ENCODE measurements around the gene RMND1. TPM values are rescaled to one million over a fixed set of nuclear protein-coding genes. Genes with fewer than 3 reads are reported as not detected.

Gene RMND1
- total and polyA plus RNA-seq, 7 experiments from 2014 or later = 7.6 to 21.5 (median 15.3) TPM

GRCh38 chr6:151393410-151393809 lies 58.5 kb downstream of the RMND1 start:
- H3K4me1 ChIP-seq (ENCODE audit: control insufficient read depth in 2 of 2, insufficient read depth in 2 of 2, low read length in 2 of 2) = peaks cover 53 to 54% of the 10 kb centered on the region in 2 donors
- peaks cover 52 to 77% (median 71%) of the 10 kb centered on the region in 7 donors for H3K4me1 Mint-ChIP-seq
- H3K27ac ChIP-seq (ENCODE audit: low read depth, low read length) = peak overlapping the region; percentile 96

GRCh38 chr6:151392427-151392826 lies 59.5 kb downstream of the RMND1 start:
- no peaks in the 10 kb centered on the region for H3K9me3 ChIP-seq (ENCODE audit: control insufficient read depth in 2 of 3, low read length in 3 of 3)
- peaks cover 0 to 4% (median 0%) of the 10 kb centered on the region in 5 donors for H3K27me3 Mint-ChIP-seq
- ATAC-seq (no peak), DNase-seq (no peak)
- CTCF ChIA-PET = interaction anchor here (1.6 kb wide), 1 partner anchor 59 kb away, joined by 3 read pairs; the partner anchor contains the start of gene RMND1
- H3K4me3 ChIP-seq (ENCODE audit: low read length) = peak overlapping the region; percentile 52
- H3K36me3 Mint-ChIP-seq = peaks cover 0 to 16% (median 4%) of the 10 kb centered on the region in 5 donors
- peak overlapping the region; percentile 90 to 100 (median 98) for H3K27ac Mint-ChIP-seq
- peaks cover 0 to 5% (median 0%) of the 10 kb centered on the region in 11 donors for H3K9me3 Mint-ChIP-seq
- POLR2A ChIA-PET = interaction anchor here (0.6 to 2.3 kb wide), 5 partner anchors 13 to 39 kb away, joined by 3 to 10 read pairs (median 4); no protein-coding TSS in a partner anchor
- peak overlapping the region; percentile 96 for H3K27ac ChIP-seq (ENCODE audit: low read depth, low read length)
- intact Hi-C loops (cut with micrococcal nuclease) = loop anchor here (1.0 to 10.0 kb wide), 8 partner anchors 14 to 1825 kb away; partner anchors contain the start of genes GINM1 (in 2 of the 2), MTRF1L (in 2 of the 2) and KATNA1 (in 1 of the 2)
- H3K36me3 ChIP-seq (ENCODE audit: control insufficient read depth in 2 of 3, insufficient read depth in 3 of 3, low read length in 3 of 3) = peaks cover 0 to 7% (median 0%) of the 10 kb centered on the region in 3 experiments
- peaks cover 47 to 77% (median 71%) of the 10 kb centered on the region in 7 donors for H3K4me1 Mint-ChIP-seq
- H3K4me3 Mint-ChIP-seq = peak overlapping the region; percentile 92 to 99 (median 98)
- no peaks in the 10 kb centered on the region for H3K27me3 ChIP-seq (ENCODE audit: control insufficient read depth in 2 of 2, insufficient read depth in 2 of 2, low read length in 2 of 2)
- H3K4me1 ChIP-seq (ENCODE audit: control insufficient read depth in 2 of 2, insufficient read depth in 2 of 2, low read length in 2 of 2) = peaks cover 53 to 56% of the 10 kb centered on the region in 2 donors

More at GRCh38 chr6:151393410-151393809, 58.5 kb downstream of the RMND1 start:
- CTCF ChIA-PET = interaction anchor here (0.9 to 1.6 kb wide), 2 partner anchors 17 to 58 kb away, joined by 3 read pairs; partner anchors contain the start of gene RMND1
- peak overlapping the region in 9 of 10 donors; percentile 95 to 99 (median 98) for H3K4me3 Mint-ChIP-seq
- POLR2A ChIA-PET = interaction anchor here (0.7 to 2.3 kb wide), 6 partner anchors 12 to 58 kb away, joined by 3 to 10 read pairs (median 4); partner anchors contain the start of gene RMND1
- H3K36me3 ChIP-seq (ENCODE audit: control insufficient read depth in 2 of 3, insufficient read depth in 3 of 3, low read length in 3 of 3) = peaks cover 0 to 7% (median 5%) of the 10 kb centered on the region in 3 experiments
- H3K4me3 ChIP-seq (ENCODE audit: low read length) = peak overlapping the region; percentile 3
- intact Hi-C loops (cut with micrococcal nuclease) = loop anchor here (2.0 to 10.0 kb wide), 6 partner anchors 13 to 1826 kb away; partner anchors contain the start of genes GINM1 (in 2 of the 2), MTRF1L (in 2 of the 2) and KATNA1 (in 1 of the 2)
- H3K27ac Mint-ChIP-seq = peak overlapping the region in 8 of 9 donors; percentile 65 to 100 (median 98)
- DNase-seq (no peak), ATAC-seq (no peak)
- no peaks in the 10 kb centered on the region for H3K9me3 ChIP-seq (ENCODE audit: control insufficient read depth in 2 of 3, low read length in 3 of 3)
- H3K36me3 Mint-ChIP-seq = peaks cover 0 to 18% (median 9%) of the 10 kb centered on the region in 5 donors
- H3K27me3 Mint-ChIP-seq = peaks cover 0 to 4% (median 0%) of the 10 kb centered on the region in 5 donors
- H3K27me3 ChIP-seq (ENCODE audit: control insufficient read depth in 2 of 2, insufficient read depth in 2 of 2, low read length in 2 of 2) = no peaks in the 10 kb centered on the region
- H3K9me3 Mint-ChIP-seq = peaks cover 0 to 5% (median 0%) of the 10 kb centered on the region in 11 donors

GRCh38 chr6:151391471-151392413 lies 60.2 kb downstream of the RMND1 start, which contains the start of gene ZBTB2:
Gene ZBTB2, minus strand, starts transcription at chr6:151391559. Its CDS starts 17,922 bp downstream, at chr6:151373637.
- peaks cover 44 to 76% (median 71%) of the 10 kb centered on the region in 7 donors for H3K4me1 Mint-ChIP-seq
- ATAC-seq (no peak), DNase-seq (peak; percentile 51 to 79 (median 67))
- Histone ChIP-seq H3K4me3 (ENCODE audit: low read length) (peak within 1 kb of the TSS; percentile 57), H3K36me3 (ENCODE audit: control insufficient read depth in 2 of 3, insufficient read depth in 3 of 3, low read length in 3 of 3) (peaks cover 0 to 7% (median 0%) of the 10 kb centered on the region in 3 experiments), H3K4me1 (ENCODE audit: control insufficient read depth in 2 of 2, insufficient read depth in 2 of 2, low read length in 2 of 2) (peaks cover 53% of the 10 kb centered on the region in 2 donors), H3K27ac (ENCODE audit: low read depth, low read length) (peak within 1 kb of the TSS; percentile 96), H3K27me3 (ENCODE audit: control insufficient read depth in 2 of 2, insufficient read depth in 2 of 2, low read length in 2 of 2) (no peaks in the 10 kb centered on the region), H3K9me3 (ENCODE audit: control insufficient read depth in 2 of 3, low read length in 3 of 3) (no peaks in the 10 kb centered on the region)
- intact Hi-C loops (cut with micrococcal nuclease) = loop anchor here (1.0 to 10.0 kb wide), 10 partner anchors 15 to 1824 kb away; partner anchors contain the start of genes FBXO5 (in 2 of the 2), GINM1 (in 2 of the 2), MTRF1L (in 2 of the 2) and KATNA1 (in 1 of the 2)
- peaks cover 0 to 5% (median 0%) of the 10 kb centered on the region in 11 donors for H3K9me3 Mint-ChIP-seq
- H3K27ac Mint-ChIP-seq = peak within 1 kb of the TSS; percentile 90 to 100 (median 98)
- ChIA-PET POLR2A (interaction anchor here (0.6 to 3.8 kb wide), 8 partner anchors 13 to 793 kb away, joined by 6 to 50 read pairs (median 24); partner anchors contain the start of gene RMND1), CTCF (no interaction called here)
- H3K36me3 Mint-ChIP-seq = peaks cover 0 to 16% (median 4%) of the 10 kb centered on the region in 5 donors
- peak within 1 kb of the TSS; percentile 92 to 99 (median 98) for H3K4me3 Mint-ChIP-seq
- peaks cover 0 to 4% (median 0%) of the 10 kb centered on the region in 5 donors for H3K27me3 Mint-ChIP-seq

- POLR2A ChIA-PET = interaction anchor here (0.7 to 3.8 kb wide), 12 partner anchors 12 to 911 kb away, joined by 3 to 50 read pairs (median 17); partner anchors contain the start of gene RMND1
- Histone ChIP-seq H3K4me3 (ENCODE audit: low read length) (peak overlapping the region; percentile 57), H3K9me3 (ENCODE audit: control insufficient read depth in 2 of 3, low read length in 3 of 3) (no peaks in the 10 kb centered on the region), H3K36me3 (ENCODE audit: control insufficient read depth in 2 of 3, insufficient read depth in 3 of 3, low read length in 3 of 3) (peaks cover 0 to 7% (median 0%) of the 10 kb centered on the region in 3 experiments), H3K4me1 (ENCODE audit: control insufficient read depth in 2 of 2, insufficient read depth in 2 of 2, low read length in 2 of 2) (peaks cover 45 to 47% of the 10 kb centered on the region in 2 donors), H3K27ac (ENCODE audit: low read depth, low read length) (peak overlapping the region; percentile 96), H3K27me3 (ENCODE audit: control insufficient read depth in 2 of 2, insufficient read depth in 2 of 2, low read length in 2 of 2) (no peaks in the 10 kb centered on the region)
- CTCF ChIA-PET = interaction anchor here (0.6 to 1.3 kb wide), 2 partner anchors 23 to 35 kb away, joined by 4 read pairs; no protein-coding TSS in a partner anchor
- peaks cover 0 to 4% (median 0%) of the 10 kb centered on the region in 5 donors for H3K27me3 Mint-ChIP-seq
- intact Hi-C loops (cut with micrococcal nuclease) = loop anchor here (1.0 to 10.0 kb wide), 11 partner anchors 11 to 1824 kb away; partner anchors contain the start of genes FBXO5 (in 2 of the 2), GINM1 (in 2 of the 2), MTRF1L (in 2 of the 2) and RMND1 (in 2 of the 2)
- H3K27ac Mint-ChIP-seq = peak overlapping the region in 7 of 9 donors; percentile 86 to 100 (median 98)
- ATAC-seq (peak; percentile 19), DNase-seq (peak; percentile 73 to 90 (median 84))
- peaks cover 0 to 14% (median 3%) of the 10 kb centered on the region in 5 donors for H3K36me3 Mint-ChIP-seq
- peaks cover 40 to 74% (median 67%) of the 10 kb centered on the region in 7 donors for H3K4me1 Mint-ChIP-seq
- peak overlapping the region in 9 of 10 donors; percentile 68 to 99 (median 97) for H3K4me3 Mint-ChIP-seq
- peaks cover 0 to 5% (median 0%) of the 10 kb centered on the region in 11 donors for H3K9me3 Mint-ChIP-seq
Observed at GRCh38 chr6:151390851-151391470, 61.0 kb downstream of the RMND1 start.

- peak; percentile 97 to 100 (median 99) for DNase-seq
- CTCF ChIA-PET = interaction anchor here (0.6 to 1.6 kb wide), 6 partner anchors 10 to 376 kb away, joined by 3 to 5 read pairs (median 4); partner anchors contain the start of gene RMND1
- Mint-ChIP-seq H3K4me1 (peaks cover 38 to 74% (median 67%) of the 10 kb centered on the region in 7 donors), H3K9me3 (peaks cover 0 to 5% (median 0%) of the 10 kb centered on the region in 11 donors), H3K27ac (peak overlapping the region; percentile 51 to 98 (median 90)), H3K27me3 (peaks cover 0 to 4% (median 0%) of the 10 kb centered on the region in 5 donors), H3K4me3 (peak overlapping the region; percentile 68 to 99 (median 94)), H3K36me3 (peaks cover 0 to 12% (median 2%) of the 10 kb centered on the region in 5 donors)
- peak; percentile 88 for ATAC-seq
- Histone ChIP-seq H3K27ac (ENCODE audit: low read depth, low read length) (peak overlapping the region; percentile 96), H3K27me3 (ENCODE audit: control insufficient read depth in 2 of 2, insufficient read depth in 2 of 2, low read length in 2 of 2) (no peaks in the 10 kb centered on the region), H3K4me3 (ENCODE audit: low read length) (peak overlapping the region; percentile 60), H3K36me3 (ENCODE audit: control insufficient read depth in 2 of 3, insufficient read depth in 3 of 3, low read length in 3 of 3) (peaks cover 0 to 7% (median 0%) of the 10 kb centered on the region in 3 experiments), H3K4me1 (ENCODE audit: control insufficient read depth in 2 of 2, insufficient read depth in 2 of 2, low read length in 2 of 2) (peaks cover 44% of the 10 kb centered on the region in 2 donors), H3K9me3 (ENCODE audit: control insufficient read depth in 2 of 3, low read length in 3 of 3) (no peaks in the 10 kb centered on the region)
- intact Hi-C loops (cut with micrococcal nuclease) = loop anchor here (1.0 to 10.0 kb wide), 11 partner anchors 10 to 1823 kb away; partner anchors contain the start of genes FBXO5 (in 2 of the 2), GINM1 (in 2 of the 2), MTRF1L (in 2 of the 2) and RMND1 (in 2 of the 2)
- POLR2A ChIA-PET = interaction anchor here (0.7 to 3.8 kb wide), 14 partner anchors 11 to 1593 kb away, joined by 3 to 50 read pairs (median 14); partner anchors contain the start of genes FBXO5 and RMND1
Observed at GRCh38 chr6:151390276-151390850, 61.6 kb downstream of the RMND1 start.

Measured in naive thymus-derived CD4-positive, alpha-beta T cell (primary cell).